Measurements from ENCODE around the gene IRF2.

Gene IRF2

GRCh38 chr4:184439386-184439785 is 35.0 kb downstream of the IRF2 start:
- no peak overlapping the region for H2BK12ac ChIP-seq (ENCODE audit: low read length)
- H3K9ac ChIP-seq (ENCODE audit: low read length): no peak overlapping the region
- H3K79me1 ChIP-seq (ENCODE audit: low read length): no peaks in the 10 kb centered on the region
- no peak overlapping the region for H2AFZ ChIP-seq (ENCODE audit: insufficient read depth, low read length, poor library complexity)
- H4K12ac ChIP-seq (ENCODE audit: low read depth, low read length): no peak overlapping the region
- H3K4me3 ChIP-seq (ENCODE audit: low read depth, low read length): no peak overlapping the region
- H3K79me2 ChIP-seq (ENCODE audit: control insufficient read depth, insufficient read depth, low read length, poor library complexity): no peaks in the 10 kb centered on the region
- peak in 1 of 2 donors; percentile 81 for DNase-seq
- H4K8ac ChIP-seq (ENCODE audit: low read depth, low read length): no peak overlapping the region
- H3K18ac ChIP-seq (ENCODE audit: low read length): no peak overlapping the region
- no peak overlapping the region for H2AK5ac ChIP-seq (ENCODE audit: low read length)
- H2BK5ac ChIP-seq (ENCODE audit: low read depth, low read length, poor library complexity): no peak overlapping the region
- H3K4me1 ChIP-seq (ENCODE audit: control insufficient read depth in 1 of 2, insufficient read depth in 2 of 2, low read length in 2 of 2): no peaks in the 10 kb centered on the region
- H3K9me3 ChIP-seq (ENCODE audit: insufficient read depth, low read depth, low read length): no peaks in the 10 kb centered on the region
- no CpG with 5 or more reads among the region's 4 CpGs for WGBS (ENCODE audit: extremely low coverage, insufficient coverage, insufficient read length)
- no peak overlapping the region for H3K23ac ChIP-seq (ENCODE audit: low read length)
- H3K27me3 ChIP-seq (ENCODE audit: insufficient read depth, low read length): no peaks in the 10 kb centered on the region
- H3K4ac ChIP-seq (ENCODE audit: low read depth, low read length): no peak overlapping the region
- H2BK120ac ChIP-seq (ENCODE audit: insufficient read depth, low read length, poor library complexity): no peak overlapping the region
- H3K14ac ChIP-seq (ENCODE audit: low read length): no peak overlapping the region
- H3K36me3 ChIP-seq (ENCODE audit: control insufficient read depth in 1 of 2, insufficient read depth in 2 of 2, low read length in 2 of 2): no peaks in the 10 kb centered on the region
- H3K27ac ChIP-seq (ENCODE audit: low read depth, low read length): no peak overlapping the region
- H4K91ac ChIP-seq (ENCODE audit: low read depth, low read length): no peak overlapping the region
- no peak overlapping the region for H3K4me2 ChIP-seq (ENCODE audit: low read length)

- WGBS (ENCODE audit: extremely low coverage, insufficient coverage, insufficient read length): no CpG with 5 or more reads among the region's 9 CpGs
- no peaks in the 10 kb centered on the region for H3K79me1 ChIP-seq (ENCODE audit: low read length)
- no peak overlapping the region for H2BK120ac ChIP-seq (ENCODE audit: insufficient read depth, low read length, poor library complexity)
These were observed 36.0 kb downstream of the IRF2 start for GRCh38 chr4:184438375-184438774.

GRCh38 chr4:184437565-184438265 is 36.6 kb downstream of the IRF2 start:
- Histone ChIP-seq H3K27me3 (ENCODE audit: insufficient read depth, low read length) (no peaks in the 10 kb centered on the region), H3K79me2 (ENCODE audit: control insufficient read depth, insufficient read depth, low read length, poor library complexity) (no peaks in the 10 kb centered on the region), H3K23ac (ENCODE audit: low read length) (no peak overlapping the region), H4K12ac (ENCODE audit: low read depth, low read length) (no peak overlapping the region), H2AFZ (ENCODE audit: insufficient read depth, low read length, poor library complexity) (no peak overlapping the region), H3K9ac (ENCODE audit: low read length) (no peak overlapping the region), H3K36me3 (ENCODE audit: control insufficient read depth in 1 of 2, insufficient read depth in 2 of 2, low read length in 2 of 2) (no peaks in the 10 kb centered on the region), H3K14ac (ENCODE audit: low read length) (no peak overlapping the region), H3K4me1 (ENCODE audit: control insufficient read depth in 1 of 2, insufficient read depth in 2 of 2, low read length in 2 of 2) (peaks cover 0 to 2% of the 10 kb centered on the region in 2 experiments), H3K79me1 (ENCODE audit: low read length) (no peaks in the 10 kb centered on the region), H2AK5ac (ENCODE audit: low read length) (no peak overlapping the region), H4K8ac (ENCODE audit: low read depth, low read length) (no peak overlapping the region), H3K27ac (ENCODE audit: low read depth, low read length) (no peak overlapping the region), H3K9me3 (ENCODE audit: insufficient read depth, low read depth, low read length) (no peaks in the 10 kb centered on the region), H3K4me3 (ENCODE audit: low read depth, low read length) (no peak overlapping the region), H2BK5ac (ENCODE audit: low read depth, low read length, poor library complexity) (no peak overlapping the region), H3K18ac (ENCODE audit: low read length) (no peak overlapping the region), H2BK120ac (ENCODE audit: insufficient read depth, low read length, poor library complexity) (no peak overlapping the region), H3K4me2 (ENCODE audit: low read length) (no peak overlapping the region), H4K91ac (ENCODE audit: low read depth, low read length) (no peak overlapping the region), H2BK12ac (ENCODE audit: low read length) (no peak overlapping the region), H3K4ac (ENCODE audit: low read depth, low read length) (no peak overlapping the region)
- DNase-seq: no peak
- WGBS (ENCODE audit: extremely low coverage, insufficient coverage, insufficient read length): no CpG with 5 or more reads among the region's 11 CpGs

More at GRCh38 chr4:184438375-184438774, 36.0 kb downstream of the IRF2 start:
- no peak overlapping the region for H4K8ac ChIP-seq (ENCODE audit: low read depth, low read length)
- no peak overlapping the region for H2AK5ac ChIP-seq (ENCODE audit: low read length)
- H3K18ac ChIP-seq (ENCODE audit: low read length): no peak overlapping the region
- H2BK5ac ChIP-seq (ENCODE audit: low read depth, low read length, poor library complexity): no peak overlapping the region
- H3K27me3 ChIP-seq (ENCODE audit: insufficient read depth, low read length): no peaks in the 10 kb centered on the region
- H3K9me3 ChIP-seq (ENCODE audit: insufficient read depth, low read depth, low read length): no peaks in the 10 kb centered on the region
- H3K14ac ChIP-seq (ENCODE audit: low read length): no peak overlapping the region
- no peak overlapping the region for H3K4ac ChIP-seq (ENCODE audit: low read depth, low read length)
- no peak overlapping the region for H3K9ac ChIP-seq (ENCODE audit: low read length)
- no peak overlapping the region for H4K91ac ChIP-seq (ENCODE audit: low read depth, low read length)
- H3K27ac ChIP-seq (ENCODE audit: low read depth, low read length): no peak overlapping the region
- H3K4me3 ChIP-seq (ENCODE audit: low read depth, low read length): no peak overlapping the region
- DNase-seq: no peak
- no peak overlapping the region for H4K12ac ChIP-seq (ENCODE audit: low read depth, low read length)
- H3K36me3 ChIP-seq (ENCODE audit: control insufficient read depth in 1 of 2, insufficient read depth in 2 of 2, low read length in 2 of 2): no peaks in the 10 kb centered on the region
- no peaks in the 10 kb centered on the region for H3K4me1 ChIP-seq (ENCODE audit: control insufficient read depth in 1 of 2, insufficient read depth in 2 of 2, low read length in 2 of 2)
- H2AFZ ChIP-seq (ENCODE audit: insufficient read depth, low read length, poor library complexity): no peak overlapping the region
- H3K79me2 ChIP-seq (ENCODE audit: control insufficient read depth, insufficient read depth, low read length, poor library complexity): no peaks in the 10 kb centered on the region
- H3K23ac ChIP-seq (ENCODE audit: low read length): no peak overlapping the region
- no peak overlapping the region for H2BK12ac ChIP-seq (ENCODE audit: low read length)
- no peak overlapping the region for H3K4me2 ChIP-seq (ENCODE audit: low read length)

GRCh38 chr4:184434501-184435066 is 39.8 kb downstream of the IRF2 start:
- H3K36me3 ChIP-seq (ENCODE audit: control insufficient read depth in 1 of 2, insufficient read depth in 2 of 2, low read length in 2 of 2): no peaks in the 10 kb centered on the region
- H3K27me3 ChIP-seq (ENCODE audit: insufficient read depth, low read length): no peaks in the 10 kb centered on the region
- no peak overlapping the region for H3K23ac ChIP-seq (ENCODE audit: low read length)
- no peak for DNase-seq
- H3K79me2 ChIP-seq (ENCODE audit: control insufficient read depth, insufficient read depth, low read length, poor library complexity): no peaks in the 10 kb centered on the region
- H3K4me3 ChIP-seq (ENCODE audit: low read depth, low read length): no peak overlapping the region
- no peak overlapping the region for H4K12ac ChIP-seq (ENCODE audit: low read depth, low read length)
- H4K8ac ChIP-seq (ENCODE audit: low read depth, low read length): no peak overlapping the region
- H2AFZ ChIP-seq (ENCODE audit: insufficient read depth, low read length, poor library complexity): no peak overlapping the region
- H3K9me3 ChIP-seq (ENCODE audit: insufficient read depth, low read depth, low read length): no peaks in the 10 kb centered on the region
- WGBS (ENCODE audit: extremely low coverage, insufficient coverage, insufficient read length): no CpG with 5 or more reads among the region's 6 CpGs
- H3K79me1 ChIP-seq (ENCODE audit: low read length): no peaks in the 10 kb centered on the region
- H2BK120ac ChIP-seq (ENCODE audit: insufficient read depth, low read length, poor library complexity): no peak overlapping the region
- H3K9ac ChIP-seq (ENCODE audit: low read length): no peak overlapping the region
- no peak overlapping the region for H3K4me2 ChIP-seq (ENCODE audit: low read length)
- H3K4me1 ChIP-seq (ENCODE audit: control insufficient read depth in 1 of 2, insufficient read depth in 2 of 2, low read length in 2 of 2): peaks cover 0 to 8% of the 10 kb centered on the region in 2 experiments
- H2AK5ac ChIP-seq (ENCODE audit: low read length): no peak overlapping the region
- no peak overlapping the region for H3K14ac ChIP-seq (ENCODE audit: low read length)
- no peak overlapping the region for H3K27ac ChIP-seq (ENCODE audit: low read depth, low read length)
- no peak overlapping the region for H3K18ac ChIP-seq (ENCODE audit: low read length)
- no peak overlapping the region for H3K4ac ChIP-seq (ENCODE audit: low read depth, low read length)
- no peak overlapping the region for H2BK5ac ChIP-seq (ENCODE audit: low read depth, low read length, poor library complexity)
- H4K91ac ChIP-seq (ENCODE audit: low read depth, low read length): no peak overlapping the region
- H2BK12ac ChIP-seq (ENCODE audit: low read length): no peak overlapping the region
